Astrocyte of the spinal cord (primary cell): Measurements from ENCODE around the gene TMEM129.

ENCODE experiments used
- DNase-seq: peaks from one replicate; pipeline ENCODE4 v3.0.0; 2011; ENCODE audit warnings: low read depth, low spot score
- H3K4me3 ChIP-seq: 2 replicates; pipeline ENCODE4 v1.5.1; 2011; ENCODE audit warnings: low read depth, mild to moderate bottlenecking, low read length, moderate library complexity
- in situ Hi-C: cut with HindIII; loops from 2 replicates; pipeline ENCODE4 v1.10.0; 2017; ENCODE audit warnings: low sequenced_read_pairs
- TF ChIP-seq, protein P1 (sequence below): IDR thresholded peaks from 2 replicates; pipeline ENCODE4 v1.5.1; 2012; ENCODE audit warnings: low read depth, mild to moderate bottlenecking, low read length, inconsistent platforms

The TMEM129 gene

GRCh38 chr4:1738410-1738809 lies 17.3 kb upstream of the TMEM129 start:
- TF ChIP-seq, protein P1, sequence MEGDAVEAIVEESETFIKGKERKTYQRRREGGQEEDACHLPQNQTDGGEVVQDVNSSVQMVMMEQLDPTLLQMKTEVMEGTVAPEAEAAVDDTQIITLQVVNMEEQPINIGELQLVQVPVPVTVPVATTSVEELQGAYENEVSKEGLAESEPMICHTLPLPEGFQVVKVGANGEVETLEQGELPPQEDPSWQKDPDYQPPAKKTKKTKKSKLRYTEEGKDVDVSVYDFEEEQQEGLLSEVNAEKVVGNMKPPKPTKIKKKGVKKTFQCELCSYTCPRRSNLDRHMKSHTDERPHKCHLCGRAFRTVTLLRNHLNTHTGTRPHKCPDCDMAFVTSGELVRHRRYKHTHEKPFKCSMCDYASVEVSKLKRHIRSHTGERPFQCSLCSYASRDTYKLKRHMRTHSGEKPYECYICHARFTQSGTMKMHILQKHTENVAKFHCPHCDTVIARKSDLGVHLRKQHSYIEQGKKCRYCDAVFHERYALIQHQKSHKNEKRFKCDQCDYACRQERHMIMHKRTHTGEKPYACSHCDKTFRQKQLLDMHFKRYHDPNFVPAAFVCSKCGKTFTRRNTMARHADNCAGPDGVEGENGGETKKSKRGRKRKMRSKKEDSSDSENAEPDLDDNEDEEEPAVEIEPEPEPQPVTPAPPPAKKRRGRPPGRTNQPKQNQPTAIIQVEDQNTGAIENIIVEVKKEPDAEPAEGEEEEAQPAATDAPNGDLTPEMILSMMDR, result no peak
- H3K4me3 ChIP-seq, result no peak overlapping the region
- DNase-seq, result no peak
- in situ Hi-C loops, result no loop called here

- DNase-seq, result no peak
- no peak overlapping the region for H3K4me3 ChIP-seq
- in situ Hi-C loops, result no loop called here
- TF ChIP-seq, protein P1, result no peak
These were observed 16.5 kb upstream of the TMEM129 start for GRCh38 chr4:1737666-1738065.

DNA sequence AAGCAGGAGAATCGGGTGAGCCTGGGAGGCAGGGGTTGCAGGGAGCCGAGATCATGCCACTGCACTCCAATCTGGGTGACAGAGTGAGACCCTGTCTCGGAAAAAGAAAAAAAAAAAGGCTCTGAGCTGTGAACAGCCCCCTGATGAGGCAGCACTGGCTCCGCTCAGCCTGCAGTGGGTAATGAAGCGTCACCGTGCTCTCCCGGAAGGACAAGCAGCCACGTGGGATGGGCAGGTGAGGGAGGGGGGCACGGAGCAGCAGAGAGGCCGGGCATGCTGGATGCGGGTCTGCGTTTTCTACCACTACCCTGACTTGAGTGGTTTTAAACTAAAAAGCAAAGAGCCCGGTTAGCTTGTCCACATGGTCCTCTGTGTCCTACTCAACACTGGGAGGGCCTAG lies 15.7 kb upstream of the TMEM129 start:
- in situ Hi-C loops, result no loop called here
- DNase-seq, result no peak
- H3K4me3 ChIP-seq, result no peak overlapping the region
- TF ChIP-seq, protein P1, result no peak

- H3K4me3 ChIP-seq, result no peak overlapping the region
- in situ Hi-C loops, result no loop called here
- DNase-seq, result no peak
- TF ChIP-seq, protein P1, result no peak
These were observed 14.1 kb upstream of the TMEM129 start for GRCh38 chr4:1735215-1735614.

DNA sequence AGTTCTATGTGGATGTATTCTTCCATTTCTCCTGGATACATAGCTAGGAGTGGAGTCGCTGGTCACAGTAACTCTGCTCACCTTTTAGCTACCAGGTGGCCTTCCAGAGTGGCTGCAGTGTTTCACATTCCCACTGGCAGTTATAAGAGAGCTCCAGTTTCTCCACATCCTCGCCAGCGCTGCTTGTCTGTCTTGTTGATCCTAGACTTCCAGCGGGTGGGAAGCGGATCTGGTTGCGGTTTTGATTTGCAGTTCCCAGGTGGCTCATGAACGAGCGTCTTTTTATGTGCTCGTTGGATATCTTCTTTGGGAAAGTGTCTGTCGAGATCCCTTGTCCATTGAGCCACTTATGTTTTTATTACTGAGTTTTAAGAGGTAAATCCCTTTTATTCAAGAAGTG lies 11.8 kb upstream of the TMEM129 start:
- in situ Hi-C loops, result no loop called here

DNA sequence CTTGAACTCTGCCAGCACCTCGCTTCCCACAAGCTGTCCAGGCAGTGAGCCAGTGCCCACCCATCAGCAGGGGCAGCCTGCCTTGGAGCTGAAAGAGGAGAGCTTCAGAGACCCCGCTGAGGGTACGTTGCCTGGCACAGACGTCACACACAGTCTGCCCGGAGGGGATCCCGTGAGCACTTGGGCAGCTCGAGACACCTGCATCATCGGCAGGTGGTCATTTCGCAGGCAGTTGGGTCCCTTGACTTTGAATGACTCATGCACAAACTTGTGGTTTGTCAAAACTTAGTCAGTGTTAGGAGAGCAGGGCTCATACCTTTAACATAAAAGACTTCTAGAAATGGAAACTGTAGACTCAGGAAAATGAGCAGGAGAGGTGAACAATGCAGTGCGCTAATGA lies 10.1 kb upstream of the TMEM129 start:
- H3K4me3 ChIP-seq, result no peak overlapping the region
- in situ Hi-C loops, result no loop called here
- peak; percentile 61 for DNase-seq
- TF ChIP-seq, protein P1, result no peak

More for the DNA sequence above, 11.8 kb upstream of the TMEM129 start:
- no peak overlapping the region for H3K4me3 ChIP-seq
- TF ChIP-seq, protein P1, result no peak
- no peak for DNase-seq
